B cell (primary cell): Measurements from ENCODE around the gene PPFIA1. TPM values are rescaled to one million over a fixed set of nuclear protein-coding genes. Genes with fewer than 3 reads are reported as not detected.
"Not testable (repeated sequence)": the region's sequence is repeated elsewhere in the genome, so short reads cannot be mapped to it uniquely, and the experiment has no call there.

Experiments used
- ATAC-seq: fragments of 200-7000 bp; cut with Tn5 transposase; one replicate; pipeline ENCODE4 v1.10.0; 2021; ENCODE audit warnings: low read depth, mild to moderate bottlenecking, moderate number of reproducible peaks, moderate library complexity
- CTCF ChIA-PET: fragments of 350-600 bp; sonication (Branson Sonifier 250); formaldehyde crosslinking; loops from one replicate; lab custom pipeline; 2021; ENCODE audit warnings: antibody characterized with exemption, inconsistent platforms; lab: Charles Lee
- POLR2A ChIA-PET: fragments of 350-600 bp; sonication (Branson Sonifier 250); formaldehyde crosslinking; loops from one replicate; lab custom pipeline; 2021; ENCODE audit warnings: antibody characterized with exemption; lab: Charles Lee
- DNase-seq: peaks from one replicate; pipeline ENCODE4 v3.0.0; 2013
- H2AFZ ChIP-seq: 2 replicates; pipeline ENCODE4 v1.6.1; 2012; ENCODE audit warnings: mild to moderate bottlenecking, low read depth, low read length; ENCODE audit not compliant: insufficient read depth, poor library complexity, severe bottlenecking
- H3K27ac ChIP-seq, 2 donors: 1 replicate in 1 of 2; 2 replicates in 1 of 2; pipeline ENCODE4 v1.5.1; 2012 to 2013; ENCODE audit warnings: low read length in 2 of 2, mild to moderate bottlenecking in 2 of 2, moderate library complexity in 1 of 2
- H3K27me3 ChIP-seq, 4 experiments: fragments of 200-600 bp in 1 of 4; sonication (generic) in 1 of 4; replicated peaks in 1 of 4; 1 replicate in 2 of 4; 2 replicates in 2 of 4; pipeline versions ENCODE4 v1.6.1 to v1.7.0; 2013 to 2016; ENCODE audit warnings: low read length in 3 of 4, mild to moderate bottlenecking in 2 of 4, mixed read lengths in 1 of 4, moderate library complexity in 1 of 4; ENCODE audit not compliant: insufficient read depth in 4 of 4, control insufficient read depth in 3 of 4; ENCODE audit errors: control extremely low read depth in 1 of 4
- H3K36me3 ChIP-seq, 2 experiments: replicated peaks in 1 of 2; 1 replicate in 1 of 2; 2 replicates in 1 of 2; pipeline versions ENCODE4 v1.6.1 to v1.7.1; 2013; ENCODE audit warnings: low read length in 1 of 2; ENCODE audit not compliant: insufficient read depth in 2 of 2, control insufficient read depth in 1 of 2; ENCODE audit errors: control extremely low read depth in 1 of 2, extremely low read depth in 1 of 2
- H3K4me1 ChIP-seq, 2 donors: fragments of 200-600 bp in 1 of 2; sonication (generic) in 1 of 2; 1 replicate in 1 of 2; 2 replicates in 1 of 2; pipeline versions ENCODE4 v1.5.1 to v1.6.1; 2013 to 2017; ENCODE audit warnings: low read length in 2 of 2; ENCODE audit not compliant: control insufficient read depth in 2 of 2, insufficient read depth in 2 of 2
- H3K4me2 ChIP-seq: replicated peaks from 2 replicates; pipeline ENCODE3; 2012; ENCODE audit warnings: mild to moderate bottlenecking, low read depth, low read length; ENCODE audit not compliant: poor library complexity, severe bottlenecking
- H3K4me3 ChIP-seq, 5 experiments: fragments of 200-600 bp in 1 of 5; sonication (generic) in 1 of 5; 1 replicate in 3 of 5; 2 replicates in 2 of 5; pipeline versions ENCODE4 v1.5.1 to v1.7.0; 2011 to 2016; ENCODE audit warnings: low read length in 4 of 5, mild to moderate bottlenecking in 4 of 5, low read depth in 2 of 5, control low read depth in 1 of 5, moderate library complexity in 1 of 5; ENCODE audit not compliant: insufficient read depth in 1 of 5; ENCODE audit errors: control extremely low read depth in 1 of 5, extremely low read depth in 1 of 5
- H3K79me2 ChIP-seq: fragments of 200-600 bp; sonication (generic); one replicate; pipeline ENCODE4 v1.6.0; 2016; ENCODE audit warnings: low read length; ENCODE audit not compliant: control insufficient read depth, insufficient read depth
- H3K9ac ChIP-seq: fragments of 200-600 bp; sonication (generic); 2 replicates; pipeline ENCODE4 v1.6.1; 2017; ENCODE audit warnings: mild to moderate bottlenecking, low read length, moderate library complexity
- H3K9me3 ChIP-seq, 3 donors: one replicate each; pipeline versions ENCODE4 v1.6.1 to v1.7.1; 2013; ENCODE audit warnings: low read length in 2 of 3; ENCODE audit not compliant: control insufficient read depth in 2 of 3, insufficient read depth in 1 of 3; ENCODE audit errors: control extremely low read depth in 1 of 3
- H4K20me1 ChIP-seq: 2 replicates; pipeline ENCODE4 v1.6.0; 2012; ENCODE audit warnings: mild to moderate bottlenecking, low read length; ENCODE audit not compliant: insufficient read depth, control insufficient read depth, poor library complexity, severe bottlenecking
- H3K27ac Mint-ChIP-seq: one replicate; pipeline ENCODE4 v1.8.0; 2021; ENCODE audit warnings: mixed read lengths
- H3K27me3 Mint-ChIP-seq: one replicate; pipeline ENCODE4 v1.8.0; 2021; ENCODE audit warnings: mixed read lengths
- H3K4me1 Mint-ChIP-seq: one replicate; pipeline ENCODE4 v1.8.0; 2021; ENCODE audit warnings: mixed read lengths
- H3K4me3 Mint-ChIP-seq: one replicate; pipeline ENCODE4 v1.8.0; 2021; ENCODE audit warnings: mixed read lengths
- H3K9me3 Mint-ChIP-seq: one replicate; pipeline ENCODE4 v1.8.0; 2022; ENCODE audit warnings: mixed read lengths; ENCODE audit not compliant: insufficient read depth
- EZH2 ChIP-seq: IDR thresholded peaks from 2 replicates; pipeline ENCODE4 v1.6.1; 2012; ENCODE audit warnings: borderline replicate concordance, low read depth, mild to moderate bottlenecking, moderate library complexity, low read length; ENCODE audit not compliant: insufficient read depth, poor library complexity, severe bottlenecking
- WGBS: methylation state at CpG from one replicate; pipeline ENCODE4 v1.1.5; 2013; ENCODE audit warnings: missing lambda C conversion rate; ENCODE audit not compliant: insufficient coverage; 5-methylcytosine and 5-hydroxymethylcytosine counted together
- intact Hi-C: fragments of 100-400 bp; cut with micrococcal nuclease; formaldehyde crosslinking; loops from one replicate; pipeline ENCODE4 v1.10.0; 2022
- polyA plus RNA-seq: library from polyadenylated mRNA; depleted of rRNA; stranded (reverse); fragments of >200 nt; gene quantifications from 2 replicates; pipeline ENCODE4 v1.2.3, GENCODE V29; 2012
- total RNA-seq, 2 donors: library from RNA; stranded (reverse); fragments of 120-200 nt in 1 of 2; gene quantifications; 1 replicate in 1 of 2; 2 replicates in 1 of 2; pipeline versions ENCODE4 v1.2.3 to v1.2.4, GENCODE V29; 2013 to 2022
- TF ChIP-seq, protein P1 (sequence below): fragments of 200-600 bp; IDR thresholded peaks from one replicate; pipeline ENCODE4 v1.8.0; 2022; ENCODE audit warnings: antibody characterized with exemption, mild to moderate bottlenecking

PPFIA1 gene
- total and polyA plus RNA-seq, 2 donors (not counting 1 experiment from before 2014, with no cell fraction given), result 21.8 to 70.4 TPM

- Histone ChIP-seq H3K9me3 (no peaks in the 10 kb centered on the region), H3K4me1 (no peaks in the 10 kb centered on the region), H3K4me2 (no peak overlapping the region), H4K20me1 (peaks cover 44% of the 10 kb centered on the region), H2AFZ (no peak overlapping the region), H3K9ac (no peak overlapping the region), H3K4me3 (no peak overlapping the region), H3K36me3 (peaks cover 6 to 18% of the 10 kb centered on the region in 2 experiments), H3K27me3 (no peaks in the 10 kb centered on the region), H3K27ac (no peak overlapping the region), H3K79me2 (peaks cover 55% of the 10 kb centered on the region)
- 98% methylated on average over 5 of the region's 6 CpGs for WGBS
- Mint-ChIP-seq H3K4me3 (no peak overlapping the region), H3K27ac (no peak overlapping the region), H3K27me3 (no peaks in the 10 kb centered on the region), H3K4me1 (peaks cover 2% of the 10 kb centered on the region), H3K9me3 (no peaks in the 10 kb centered on the region)
- DNase-seq, result no peak
- ChIA-PET POLR2A (no interaction called here), CTCF (no interaction called here)
- TF ChIP-seq, protein P1, sequence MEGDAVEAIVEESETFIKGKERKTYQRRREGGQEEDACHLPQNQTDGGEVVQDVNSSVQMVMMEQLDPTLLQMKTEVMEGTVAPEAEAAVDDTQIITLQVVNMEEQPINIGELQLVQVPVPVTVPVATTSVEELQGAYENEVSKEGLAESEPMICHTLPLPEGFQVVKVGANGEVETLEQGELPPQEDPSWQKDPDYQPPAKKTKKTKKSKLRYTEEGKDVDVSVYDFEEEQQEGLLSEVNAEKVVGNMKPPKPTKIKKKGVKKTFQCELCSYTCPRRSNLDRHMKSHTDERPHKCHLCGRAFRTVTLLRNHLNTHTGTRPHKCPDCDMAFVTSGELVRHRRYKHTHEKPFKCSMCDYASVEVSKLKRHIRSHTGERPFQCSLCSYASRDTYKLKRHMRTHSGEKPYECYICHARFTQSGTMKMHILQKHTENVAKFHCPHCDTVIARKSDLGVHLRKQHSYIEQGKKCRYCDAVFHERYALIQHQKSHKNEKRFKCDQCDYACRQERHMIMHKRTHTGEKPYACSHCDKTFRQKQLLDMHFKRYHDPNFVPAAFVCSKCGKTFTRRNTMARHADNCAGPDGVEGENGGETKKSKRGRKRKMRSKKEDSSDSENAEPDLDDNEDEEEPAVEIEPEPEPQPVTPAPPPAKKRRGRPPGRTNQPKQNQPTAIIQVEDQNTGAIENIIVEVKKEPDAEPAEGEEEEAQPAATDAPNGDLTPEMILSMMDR, result no peak
- no peak for TF ChIP-seq EZH2
- ATAC-seq, result no peak
- intact Hi-C loops, result no loop called here
Measured at GRCh38 chr11:70292863-70293262, 22.4 kb downstream of the PPFIA1 start.

DNA sequence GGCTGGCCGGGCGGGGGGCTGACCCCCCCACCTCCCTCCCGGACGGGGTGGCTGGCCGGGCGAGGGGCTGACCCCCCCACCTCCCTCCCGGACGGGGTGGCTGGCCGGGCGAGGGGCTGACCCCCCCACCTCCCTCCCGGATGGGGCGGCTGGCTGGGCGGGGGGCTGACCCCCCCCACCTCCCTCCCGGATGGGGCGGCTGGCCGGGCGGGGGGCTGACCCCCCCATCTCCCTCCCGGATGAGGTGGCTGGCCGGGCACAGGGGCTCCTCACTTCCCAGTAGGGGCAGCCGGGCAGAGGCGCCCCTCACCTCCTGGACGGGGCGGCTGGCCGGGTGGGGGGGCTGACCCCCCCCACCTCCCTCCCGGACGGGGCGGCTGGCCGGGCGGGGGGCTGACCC is 24.7 kb downstream of the PPFIA1 start:
- H3K4me1 Mint-ChIP-seq, POLR2A ChIA-PET, H3K27me3 Mint-ChIP-seq, H3K27ac Mint-ChIP-seq, H3K4me3 ChIP-seq, CTCF ChIA-PET, intact Hi-C loops, H3K27ac ChIP-seq, H3K9me3 ChIP-seq, H3K4me1 ChIP-seq, H3K27me3 ChIP-seq, DNase-seq, H3K4me2 ChIP-seq, ATAC-seq, H3K9me3 Mint-ChIP-seq, H3K4me3 Mint-ChIP-seq, H2AFZ ChIP-seq, H3K9ac ChIP-seq: not testable (repeated sequence)
- peaks cover 49% of the 10 kb centered on the region for H4K20me1 ChIP-seq
- peaks cover 55% of the 10 kb centered on the region for H3K79me2 ChIP-seq
- WGBS, result 89% methylated on average over 3 of the region's 29 CpGs
- peaks cover 4 to 18% of the 10 kb centered on the region in 2 experiments for H3K36me3 ChIP-seq
